Left ventricle myocardium superior (tissue), 1 donor: ENCODE measurements around the gene KPNB1. TPM values are rescaled to one million over a fixed set of nuclear protein-coding genes. Genes with fewer than 3 reads are reported as not detected.

Source experiments
- ATAC-seq: fragments of 200-7000 bp; cut with Tn5 transposase; one replicate; pipeline ENCODE4 v1.9.1; 2020; ENCODE audit warnings: mild to moderate bottlenecking, moderate library complexity
- DNase-seq: peaks from one replicate; pipeline ENCODE4 v3.0.0-alpha.2; 2020
- intact Hi-C: fragments of 100-400 bp; cut with micrococcal nuclease; formaldehyde crosslinking; loops from one replicate; pipeline ENCODE4 v1.11.0; 2022
- total RNA-seq: library from RNA; stranded (reverse); fragmentation: NEBNext Ultra II Directional; extraction: Animal tissue kit (Norgen Biotek cat#: 25700); gene quantifications from one replicate; pipeline ENCODE4 v1.2.1, GENCODE V29; 2021
- donor health status: DM: no; HTN: yes; CAD: no; lungs with severe emphysema.

Gene KPNB1
- total RNA-seq, 1 donor from 2014 or later, result 169 TPM

DNA sequence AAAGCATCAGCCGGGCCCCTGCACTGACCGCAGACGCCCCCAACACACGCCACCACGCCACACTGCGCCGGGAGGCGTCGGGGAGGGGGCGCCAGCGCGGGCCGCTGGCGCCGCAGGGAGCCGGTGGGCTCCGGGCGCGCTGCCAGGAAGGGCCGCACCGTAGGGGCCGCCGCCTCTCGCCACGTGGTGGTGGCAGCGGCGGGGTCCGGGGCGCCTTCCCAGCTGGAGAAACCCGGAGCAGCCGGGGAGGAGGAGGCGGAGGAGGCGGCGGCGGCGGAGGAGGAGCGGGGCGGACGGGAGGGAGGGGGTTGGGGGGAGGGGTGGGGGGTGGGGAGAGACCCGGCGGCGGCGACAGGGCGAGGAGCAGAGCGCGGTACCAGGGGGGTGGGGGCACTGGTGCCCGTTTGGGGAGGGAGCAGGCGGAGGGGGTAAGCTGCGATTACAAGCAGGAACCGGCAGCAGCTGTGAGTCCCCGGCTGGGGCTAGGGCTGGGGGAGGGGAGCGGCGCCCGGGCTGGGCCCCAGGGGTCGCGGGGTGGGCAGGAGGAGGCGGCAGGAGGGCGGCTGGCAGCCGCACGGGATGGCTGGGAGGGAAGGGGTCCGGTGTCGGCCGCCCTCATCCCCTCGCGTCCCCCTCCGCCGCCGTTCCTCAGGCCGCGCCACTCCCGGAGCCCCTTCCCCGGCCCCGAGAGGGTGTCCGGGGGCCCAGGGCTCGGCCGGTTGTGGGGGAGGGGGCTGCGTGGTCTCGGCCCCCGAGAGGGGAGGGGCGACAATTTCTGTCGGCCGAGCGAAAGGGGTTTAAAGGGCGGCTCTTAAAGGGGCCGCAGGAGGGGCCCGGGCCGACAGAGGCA is 44.2 kb downstream of the KPNB1 start, which contains the start of gene TBKBP1:
Gene TBKBP1 (plus strand): TSS at position 431 of the 850 bp plus-strand sequence. CDS start 1,952 bp downstream, outside the sequence.
- ATAC-seq (peak; percentile 54), DNase-seq (peak; percentile 71)
- intact Hi-C loops, result no loop called here

DNA sequence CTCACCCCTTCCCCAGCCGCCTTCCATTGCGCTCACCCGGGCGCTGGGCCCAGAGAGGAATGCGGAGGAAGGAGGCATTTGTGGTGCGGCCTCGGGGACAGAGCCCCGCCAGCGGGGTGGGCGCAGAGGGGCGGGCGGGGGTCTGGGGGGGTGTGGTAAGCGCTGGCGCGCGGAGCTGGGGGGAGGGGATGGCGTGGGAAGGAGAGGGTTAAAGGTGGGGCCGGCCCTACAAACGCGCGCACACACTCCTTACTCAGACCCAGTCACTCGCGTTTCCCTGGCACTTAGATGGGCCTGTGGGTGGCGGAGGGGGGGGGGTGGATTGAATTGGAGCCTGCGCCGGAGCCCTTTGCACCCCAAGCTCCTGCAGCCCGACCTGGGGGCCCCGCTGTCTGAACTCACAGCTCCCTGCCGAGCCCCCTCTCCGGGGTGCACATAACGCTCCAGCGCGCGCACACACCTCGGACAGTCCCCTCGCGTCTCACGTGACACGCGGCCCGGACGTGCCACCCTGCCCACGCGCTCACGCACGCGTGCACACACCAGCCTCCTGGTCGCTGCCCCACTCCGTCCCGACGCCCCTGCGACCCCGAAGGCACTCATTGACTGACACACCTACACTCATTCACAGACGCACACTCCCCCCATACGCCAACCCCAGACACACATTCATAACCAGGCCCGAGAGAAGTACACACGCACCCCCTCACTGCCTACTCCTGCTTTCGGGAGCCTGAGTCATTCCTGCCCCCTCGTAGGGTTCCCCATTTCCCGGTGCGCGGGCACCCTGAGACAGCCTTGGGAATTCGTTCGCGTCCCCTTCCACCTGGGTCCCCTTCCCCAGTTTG is 45.1 kb downstream of the KPNB1 start:
- DNase-seq (peak; percentile 82), ATAC-seq (peak; percentile 71)
- intact Hi-C loops, result no loop called here

DNA sequence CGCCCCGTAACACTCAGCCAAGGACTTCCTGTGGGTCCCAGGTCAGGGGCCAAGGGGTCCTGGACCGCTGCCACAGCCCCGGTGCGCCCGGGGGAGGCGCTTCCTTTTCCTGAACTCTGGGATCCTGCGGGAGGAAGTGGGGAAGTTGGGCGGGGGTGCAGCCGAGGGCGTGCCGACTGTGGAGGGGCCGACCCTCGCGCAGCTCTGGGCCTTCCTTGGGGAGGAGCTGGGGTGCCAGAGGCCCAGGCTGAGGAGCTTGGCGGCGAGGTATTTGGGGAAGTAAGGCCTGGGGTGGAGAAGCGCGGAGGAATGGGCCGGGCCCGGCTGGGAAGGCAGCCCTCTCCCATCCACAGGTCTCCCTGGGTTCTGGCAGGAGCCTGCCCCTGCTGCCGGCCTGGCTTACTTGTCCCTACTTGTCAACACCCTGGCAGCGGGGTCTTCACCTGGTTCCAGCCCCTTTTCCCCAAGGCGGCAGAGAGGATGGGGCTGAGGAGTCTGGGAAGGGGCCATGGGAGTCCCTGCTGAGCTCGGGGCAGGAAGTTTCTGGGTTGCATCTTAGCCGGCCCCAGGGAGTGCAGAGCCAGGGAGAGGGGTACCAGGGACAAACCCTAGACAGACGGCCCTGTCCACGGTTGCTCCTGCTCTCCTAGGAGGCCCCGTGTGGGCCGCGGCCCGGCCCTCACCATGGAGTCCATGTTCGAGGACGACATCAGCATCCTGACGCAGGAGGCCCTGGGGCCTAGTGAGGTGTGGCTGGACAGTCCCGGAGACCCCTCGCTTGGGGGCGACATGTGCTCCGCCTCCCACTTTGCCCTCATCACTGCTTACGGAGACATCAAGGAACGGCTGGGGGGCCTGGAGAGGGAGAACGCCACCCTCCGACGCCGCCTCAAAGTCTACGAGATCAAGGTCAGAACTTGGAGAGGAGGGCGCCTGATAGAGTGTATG is 46.0 kb downstream of the KPNB1 start:
- DNase-seq, result peak; percentile 81
- intact Hi-C loops, result no loop called here
- peak; percentile 60 for ATAC-seq

DNA sequence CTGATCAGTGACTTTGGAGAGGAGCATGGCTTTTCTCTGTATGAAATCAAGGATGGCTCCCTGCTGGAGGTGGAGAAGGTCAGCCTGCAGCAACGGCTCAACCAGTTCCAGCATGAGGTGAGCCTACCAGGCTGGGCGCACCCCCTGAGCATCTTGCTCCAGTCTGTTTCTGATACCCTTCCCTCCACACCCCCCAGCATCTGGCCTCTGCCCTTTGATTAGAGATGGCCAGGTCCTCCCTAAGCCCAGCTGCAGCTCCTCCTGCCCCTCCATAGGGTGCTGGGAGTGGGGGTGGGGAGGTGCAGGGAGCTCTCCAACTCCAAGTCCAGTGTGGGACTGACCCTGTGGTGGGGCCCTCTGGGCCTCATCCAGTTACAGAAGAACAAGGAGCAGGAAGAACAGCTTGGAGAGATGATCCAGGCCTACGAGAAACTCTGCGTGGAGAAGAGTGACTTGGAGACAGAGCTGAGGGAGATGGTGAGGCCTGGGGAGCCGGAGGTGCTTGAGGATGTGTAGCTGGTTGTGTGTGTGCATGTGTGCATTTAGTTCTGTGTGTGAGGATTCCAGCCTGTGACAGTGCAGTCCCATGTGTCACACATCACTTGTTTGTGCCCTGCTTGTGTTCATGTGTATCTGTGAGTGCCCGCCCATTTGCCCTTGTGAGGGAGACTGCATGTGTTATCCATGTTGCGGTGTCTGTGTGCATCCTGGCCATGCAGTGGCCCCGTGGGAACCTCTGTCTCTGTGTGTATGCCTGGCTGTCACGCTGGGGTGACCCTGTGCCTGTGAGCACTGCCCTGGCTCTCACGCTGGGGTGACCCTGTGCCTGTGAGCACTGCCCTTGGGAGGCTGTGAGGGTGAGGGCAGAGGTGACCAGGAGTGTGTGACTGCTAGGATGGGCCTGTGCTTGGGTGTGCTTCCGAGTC is 47.3 kb downstream of the KPNB1 start:
- no peak for ATAC-seq
- peak; percentile 20 for DNase-seq
- intact Hi-C loops, result no loop called here

DNA sequence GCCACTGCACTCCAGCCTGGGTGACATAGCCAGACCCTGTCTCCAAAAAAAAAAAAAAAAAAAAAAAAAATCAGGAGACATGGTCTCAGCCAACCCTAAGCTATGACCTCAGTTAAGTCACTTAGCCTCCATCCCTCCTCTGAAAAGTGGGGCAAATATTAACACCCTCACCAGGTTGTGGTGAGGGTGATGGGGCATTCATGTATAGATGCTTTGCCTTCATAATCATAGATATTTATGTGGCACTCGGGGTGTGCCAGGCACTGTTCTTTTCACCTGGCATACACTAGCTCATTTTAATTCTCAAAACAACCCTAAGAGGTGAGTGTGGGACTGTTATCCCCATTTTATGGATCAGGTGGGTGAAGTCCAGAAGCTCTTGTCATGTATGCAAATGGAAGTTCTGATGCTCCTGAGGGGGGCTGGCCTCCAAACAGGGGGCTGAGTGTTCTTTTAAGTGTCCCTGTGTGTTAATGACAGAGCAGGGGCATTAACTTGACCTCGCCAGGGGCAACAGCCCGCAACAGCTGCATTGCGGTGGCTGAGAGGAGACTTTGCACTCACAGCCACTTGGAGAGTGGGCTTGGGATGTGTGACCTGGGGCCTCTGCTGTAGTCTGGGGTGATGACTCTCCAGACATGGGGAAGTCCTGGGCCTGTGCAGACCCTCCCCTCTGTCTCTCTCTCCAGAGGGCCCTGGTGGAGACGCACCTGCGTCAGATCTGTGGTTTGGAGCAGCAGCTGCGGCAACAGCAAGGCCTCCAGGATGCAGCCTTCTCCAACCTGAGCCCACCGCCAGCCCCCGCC is 48.4 kb downstream of the KPNB1 start:
- intact Hi-C loops, result no loop called here
- no peak for ATAC-seq

DNA sequence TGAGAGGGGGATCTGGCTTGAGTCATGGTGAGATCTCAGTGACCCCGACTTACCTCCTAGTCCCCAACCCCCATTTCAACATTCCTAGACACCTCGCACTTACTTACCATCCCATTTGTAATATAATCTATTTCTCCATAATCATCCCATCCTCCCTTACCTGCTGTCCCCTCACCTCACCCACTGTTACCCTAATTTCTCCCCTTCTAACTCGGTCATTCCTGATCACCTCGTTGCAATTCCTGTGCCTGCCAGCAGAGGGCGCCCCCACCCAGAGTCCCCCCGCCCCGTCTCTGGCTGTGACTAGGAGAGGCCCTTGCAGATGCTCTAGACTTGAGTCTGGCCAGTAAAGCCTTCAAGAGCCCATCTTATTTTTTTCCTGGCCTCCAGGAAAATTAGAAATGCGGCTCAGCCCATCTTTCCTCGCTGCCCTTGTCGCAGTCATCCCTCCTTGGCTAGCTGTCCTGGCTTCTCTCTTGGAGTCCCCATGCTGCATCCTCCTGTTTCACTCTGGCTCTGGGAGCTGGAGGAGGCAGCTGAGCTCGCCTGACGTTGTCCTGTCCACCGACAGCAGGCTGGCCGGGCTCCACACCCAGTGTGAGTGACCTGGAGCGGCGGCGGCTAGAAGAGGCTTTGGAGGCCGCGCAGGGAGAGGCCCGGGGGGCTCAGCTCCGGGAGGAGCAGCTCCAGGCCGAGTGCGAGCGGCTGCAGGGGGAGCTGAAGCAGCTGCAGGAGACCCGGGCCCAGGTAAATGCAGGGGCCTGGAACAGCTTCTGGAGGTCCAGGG is 49.2 kb downstream of the KPNB1 start:
- ATAC-seq (no peak), DNase-seq (peak; percentile 71)
- intact Hi-C loops, result no loop called here

More for the DNA sequence above, 48.4 kb downstream of the KPNB1 start:
- DNase-seq, result peak; percentile 14

DNA sequence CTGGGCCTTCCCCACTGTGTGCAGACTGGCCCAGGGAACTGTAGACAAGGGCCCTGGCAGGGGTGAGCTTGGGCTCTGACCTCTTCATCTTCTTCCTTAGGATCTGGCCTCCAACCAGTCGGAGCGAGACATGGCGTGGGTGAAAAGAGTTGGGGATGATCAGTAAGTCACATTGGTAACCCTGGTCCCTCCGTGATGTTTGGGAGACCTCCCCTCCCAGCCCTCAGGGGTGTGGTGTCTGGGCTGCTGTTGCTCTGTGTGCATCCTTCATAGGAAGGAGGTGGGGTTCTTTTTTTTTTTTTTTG is 49.8 kb downstream of the KPNB1 start:
- intact Hi-C loops, result no loop called here
- DNase-seq (no peak), ATAC-seq (no peak)

DNA sequence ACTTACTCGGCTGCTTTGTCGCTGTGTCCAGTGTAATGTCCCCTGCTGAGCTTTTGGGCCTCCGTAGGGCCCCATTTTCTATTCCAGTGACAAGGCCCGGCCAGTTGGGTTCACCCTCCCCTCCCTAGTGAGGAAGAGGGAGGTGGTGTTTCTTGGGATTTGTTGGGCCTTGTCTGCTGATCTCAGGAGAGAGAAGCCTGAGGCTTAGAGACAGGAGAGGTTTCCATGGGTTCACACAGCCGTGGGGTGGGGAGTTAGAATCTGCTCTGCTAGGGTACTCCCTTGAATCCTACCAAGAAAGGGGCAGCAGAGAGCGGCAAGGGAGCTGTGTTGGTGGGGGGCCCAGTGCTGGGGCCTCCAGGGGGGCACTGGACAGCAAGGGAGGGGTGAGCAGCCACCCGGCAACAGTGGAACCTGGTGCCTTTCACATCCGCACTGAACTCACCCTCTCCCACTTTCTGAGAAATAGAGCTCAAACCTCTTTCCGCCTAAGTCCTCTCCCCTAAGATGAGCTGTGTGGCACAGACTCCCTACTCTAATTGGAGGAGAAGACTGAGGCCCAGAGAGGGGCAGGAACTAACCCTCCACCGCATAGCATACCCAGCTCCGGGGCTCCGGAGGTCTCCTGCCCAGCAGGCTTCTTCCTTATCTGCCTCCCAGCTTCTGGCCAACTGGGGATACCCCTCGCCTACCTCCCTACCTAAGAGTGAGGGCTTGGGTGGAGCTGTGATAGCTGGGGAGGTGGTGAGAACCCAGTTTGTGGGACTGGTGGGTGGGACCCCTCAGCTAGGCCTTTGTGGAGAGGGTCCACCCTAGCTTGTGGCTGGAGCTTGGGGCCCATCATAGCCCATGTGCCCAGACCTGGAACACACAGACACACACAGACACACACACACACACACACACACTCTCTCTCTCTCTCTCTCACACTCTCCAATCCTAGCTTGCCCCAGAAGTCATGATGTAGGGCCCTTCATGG is 51.0 kb downstream of the KPNB1 start:
- ATAC-seq (no peak), DNase-seq (no peak)
- intact Hi-C loops, result no loop called here

DNA sequence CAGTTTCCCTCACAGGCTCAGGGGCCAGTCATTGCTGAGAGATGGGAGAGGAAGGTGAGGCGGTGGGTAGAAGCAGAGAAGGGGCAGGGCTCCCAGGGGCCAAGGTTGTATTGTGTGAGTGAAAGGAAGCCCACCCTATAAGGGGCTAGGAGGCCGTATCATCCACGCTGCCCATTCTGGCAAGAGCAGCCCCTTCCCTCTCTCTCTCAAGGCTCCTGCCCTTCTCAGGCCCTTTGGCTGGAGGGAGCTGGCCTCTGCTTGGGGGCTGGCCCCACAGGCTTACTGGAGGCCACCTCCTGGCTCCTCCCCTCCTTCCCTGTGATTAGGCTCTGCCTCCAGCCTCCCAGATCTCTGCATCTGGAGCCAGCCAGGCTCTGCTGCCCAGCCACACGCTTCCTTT is 51.9 kb downstream of the KPNB1 start:
- DNase-seq (no peak), ATAC-seq (no peak)
- intact Hi-C loops, result no loop called here

DNA sequence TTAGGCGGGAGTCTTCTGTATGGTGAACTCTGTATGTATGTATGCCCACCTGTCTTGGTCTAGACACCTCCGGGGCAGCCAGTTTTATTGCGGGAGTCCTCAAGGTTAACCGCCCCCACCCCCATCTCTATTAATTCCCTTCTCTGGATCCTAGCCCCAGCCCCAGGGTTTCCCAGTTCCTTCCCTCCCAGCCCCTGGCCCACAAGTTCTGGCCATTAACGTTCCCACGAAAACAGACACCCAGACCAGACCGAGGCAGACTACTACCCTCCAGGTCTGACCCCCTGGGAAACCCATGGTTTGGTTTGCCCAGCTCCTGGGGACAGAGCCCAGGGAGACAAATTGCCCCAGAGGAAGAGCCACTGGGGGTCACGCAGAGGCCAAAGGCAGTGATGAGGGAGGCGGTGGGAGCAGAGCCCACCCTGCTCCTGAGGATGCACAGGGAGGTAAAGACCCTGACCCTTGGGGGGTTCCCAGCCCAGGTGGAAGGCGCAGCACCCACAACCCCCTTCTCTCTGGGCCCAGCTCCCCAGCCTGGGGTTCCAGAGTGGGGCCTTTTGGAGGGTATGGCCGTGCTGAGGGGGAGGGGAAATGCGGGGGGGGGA is 52.8 kb downstream of the KPNB1 start:
- DNase-seq (peak; percentile 17), ATAC-seq (no peak)
- intact Hi-C loops, result no loop called here

DNA sequence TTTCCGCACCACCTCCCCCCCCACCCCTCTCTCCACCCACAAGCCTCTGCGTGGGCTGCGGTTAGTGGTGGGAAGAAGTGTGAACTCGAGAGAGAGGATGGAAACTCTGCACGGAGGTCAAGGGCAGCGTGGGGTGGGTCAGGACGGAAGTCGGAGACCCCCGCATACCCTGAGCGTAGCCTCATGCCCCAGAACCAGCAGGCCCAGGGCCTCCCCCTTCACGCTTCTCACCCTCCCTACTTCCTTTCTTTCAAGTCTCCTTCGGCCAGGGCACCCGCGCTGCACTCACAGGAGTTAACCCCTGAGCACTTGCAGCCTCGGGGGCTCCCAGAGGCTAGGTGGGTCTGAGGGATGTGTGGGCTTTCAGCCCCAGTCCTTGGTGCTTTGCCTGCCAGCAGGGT is 53.5 kb downstream of the KPNB1 start:
- DNase-seq, result peak; percentile 26
- intact Hi-C loops, result no loop called here
- ATAC-seq, result no peak

DNA sequence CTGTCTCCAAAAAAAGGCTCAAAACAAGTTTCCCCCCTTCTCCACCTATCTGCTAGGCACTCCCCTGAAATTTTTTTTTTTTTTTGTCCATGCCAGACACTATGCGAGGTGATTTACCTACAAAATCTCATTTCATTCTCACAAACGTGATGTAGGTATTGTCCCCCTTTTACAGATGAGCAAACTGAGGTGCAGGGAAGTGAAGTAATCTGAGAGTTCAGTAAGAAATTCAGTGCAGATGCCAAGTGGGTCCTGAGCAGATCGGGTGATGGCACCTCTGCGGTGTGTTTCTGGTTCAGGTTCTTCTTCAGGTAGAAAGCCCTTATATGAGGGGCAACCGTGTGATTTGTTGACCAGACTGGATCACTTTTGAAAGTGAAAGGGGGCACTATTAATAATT is 54.0 kb downstream of the KPNB1 start:
- ATAC-seq (no peak), DNase-seq (no peak)
- intact Hi-C loops, result no loop called here

DNA sequence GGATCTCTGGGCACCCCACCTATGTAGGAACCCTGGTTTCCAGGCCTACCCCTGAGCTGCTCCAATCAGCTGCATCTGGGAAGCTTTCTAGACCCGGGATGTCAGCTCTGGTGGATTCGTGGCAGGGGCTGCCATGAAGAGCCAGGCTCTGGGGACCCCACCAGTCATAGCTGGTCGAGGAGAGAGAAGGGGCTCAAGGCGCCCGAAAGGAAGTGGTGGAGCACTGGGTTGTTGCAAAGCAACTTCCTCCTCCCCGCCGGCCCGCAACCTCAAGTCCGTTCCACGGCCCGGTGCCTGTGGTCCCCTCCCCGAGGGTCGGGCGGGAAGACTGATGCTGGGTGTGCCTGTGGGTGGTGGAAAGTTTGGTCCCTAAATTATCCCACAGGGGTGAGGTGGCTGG is 54.4 kb downstream of the KPNB1 start:
- intact Hi-C loops, result no loop called here
- DNase-seq (no peak), ATAC-seq (no peak)

DNA sequence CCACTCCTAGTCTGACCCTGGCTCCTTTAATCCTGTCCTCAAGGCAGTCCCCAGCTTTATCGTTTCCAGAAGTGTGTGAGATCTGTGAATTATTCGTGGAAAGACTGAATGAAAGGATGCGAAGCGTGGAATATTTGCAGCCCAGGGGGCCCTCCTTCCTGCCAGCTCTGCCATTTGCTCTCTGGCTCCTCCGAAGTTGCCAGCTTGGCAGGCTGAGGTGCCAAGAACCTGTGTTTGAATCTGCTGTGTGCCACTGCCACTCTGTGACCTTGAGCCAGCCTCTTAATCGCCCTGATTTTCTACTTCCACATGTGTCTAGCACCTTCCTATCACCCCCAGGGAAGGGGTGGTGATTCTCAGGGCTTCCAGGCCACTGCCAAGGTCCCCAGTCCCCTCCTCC is 55.0 kb downstream of the KPNB1 start:
- DNase-seq (no peak), ATAC-seq (no peak)
- intact Hi-C loops, result no loop called here
